ENCODE results near the gene CCDC80.
A peak's percentile ranks its signal among the peaks of the same experiment; 100 is the strongest.
"Not testable (repeated sequence)": the region's sequence is repeated elsewhere in the genome, so short reads cannot be mapped to it uniquely, and the experiment has no call there.

Gene CCDC80

GRCh38 chr3:112665009-112665408 is 24.1 kb upstream of the CCDC80 start:
- DNase-seq = not testable (repeated sequence)

- no peak for DNase-seq
Measured at GRCh38 chr3:112656043-112656442, 15.1 kb upstream of the CCDC80 start.

- no peak for DNase-seq
Measured at GRCh38 chr3:112654979-112655378, 14.0 kb upstream of the CCDC80 start.

GRCh38 chr3:112654492-112654891 is 13.5 kb upstream of the CCDC80 start:
- DNase-seq = no peak

- peak; percentile 97 for DNase-seq
Measured at GRCh38 chr3:112653881-112654300, 12.9 kb upstream of the CCDC80 start.

GRCh38 chr3:112653209-112653871 is 12.4 kb upstream of the CCDC80 start:
- DNase-seq = peak; percentile 99

- peak; percentile 98 for DNase-seq
Measured at GRCh38 chr3:112651516-112651915, 10.6 kb upstream of the CCDC80 start.

- DNase-seq = no peak
Measured at GRCh38 chr3:112651071-112651470, 10.1 kb upstream of the CCDC80 start.

GRCh38 chr3:112650482-112650881 is 9.5 kb upstream of the CCDC80 start:
- peak; percentile 61 for DNase-seq

- peak; percentile 98 for DNase-seq
Measured at GRCh38 chr3:112649478-112649735, 8.5 kb upstream of the CCDC80 start.

- DNase-seq = peak; percentile 97
Measured at GRCh38 chr3:112647122-112647521, 6.2 kb upstream of the CCDC80 start.

GRCh38 chr3:112646623-112647022 is 5.7 kb upstream of the CCDC80 start:
- no peak for DNase-seq

GRCh38 chr3:112644453-112644852 is 3.5 kb upstream of the CCDC80 start:
- DNase-seq = no peak

- DNase-seq = no peak
Measured at GRCh38 chr3:112643621-112644240, 2.8 kb upstream of the CCDC80 start.

GRCh38 chr3:112642912-112643506 is 2.1 kb upstream of the CCDC80 start:
- DNase-seq = peak; percentile 95

GRCh38 chr3:112640276-112640929 is 540 bp downstream of the CCDC80 start:
- DNase-seq = peak; percentile 68

- no peak for DNase-seq
Measured at GRCh38 chr3:112639455-112640225, 1.3 kb downstream of the CCDC80 start.

GRCh38 chr3:112638327-112639020 is 2.5 kb downstream of the CCDC80 start:
- DNase-seq = no peak

- DNase-seq = no peak
Measured at GRCh38 chr3:112637700-112638099, 3.2 kb downstream of the CCDC80 start.

GRCh38 chr3:112635674-112636073 is 5.3 kb downstream of the CCDC80 start:
- peak; percentile 85 for DNase-seq

GRCh38 chr3:112634786-112635541 is 6.0 kb downstream of the CCDC80 start:
- DNase-seq = no peak

GRCh38 chr3:112633757-112634156 is 7.2 kb downstream of the CCDC80 start:
- no peak for DNase-seq

Data from fibroblast of upper back skin (primary cell).